ENCODE measurements around the gene COBLL1. TPM values are rescaled to one million over a fixed set of nuclear protein-coding genes. Genes with fewer than 3 reads are reported as not detected.

Gene COBLL1
- total and polyA plus RNA-seq, 5 experiments from 2014 or later = 0.16 to 5.6 (median 4.2) TPM; not detected in 2

GRCh38 chr2:164847981-164848741, 6.5 kb upstream of the COBLL1 start:
- H3K27me3 Mint-ChIP-seq = peaks cover 9 to 21% (median 12%) of the 10 kb centered on the region in 5 donors
- H3K4me1 Mint-ChIP-seq = peaks cover 0 to 2% (median 0%) of the 10 kb centered on the region in 4 donors
- H3K9me3 Mint-ChIP-seq = peaks cover 0 to 2% (median 0%) of the 10 kb centered on the region in 9 donors
- no peaks in the 10 kb centered on the region for H3K36me3 Mint-ChIP-seq
- no peak overlapping the region for H3K27ac Mint-ChIP-seq
- DNase-seq (no peak), ATAC-seq (no peak)
- H3K4me3 Mint-ChIP-seq = no peak overlapping the region
- POLR2A ChIA-PET = no interaction called here

- H3K4me1 Mint-ChIP-seq = peaks cover 0 to 4% (median 0%) of the 10 kb centered on the region in 4 donors
- peaks cover 9 to 21% (median 11%) of the 10 kb centered on the region in 5 donors for H3K27me3 Mint-ChIP-seq
- H3K27ac Mint-ChIP-seq = no peak overlapping the region
- H3K4me3 Mint-ChIP-seq = no peak overlapping the region
- ATAC-seq (no peak), DNase-seq (no peak)
- peaks cover 0 to 2% (median 0%) of the 10 kb centered on the region in 9 donors for H3K9me3 Mint-ChIP-seq
- POLR2A ChIA-PET = no interaction called here
- no peaks in the 10 kb centered on the region for H3K36me3 Mint-ChIP-seq
These were observed 5.7 kb upstream of the COBLL1 start for GRCh38 chr2:164847291-164847690.

- peaks cover 0 to 2% (median 0%) of the 10 kb centered on the region in 9 donors for H3K9me3 Mint-ChIP-seq
- POLR2A ChIA-PET = no interaction called here
- no peaks in the 10 kb centered on the region for H3K36me3 Mint-ChIP-seq
- H3K4me3 Mint-ChIP-seq = no peak overlapping the region
- ATAC-seq (no peak), DNase-seq (no peak)
- no peak overlapping the region for H3K27ac Mint-ChIP-seq
- H3K27me3 Mint-ChIP-seq = peaks cover 7 to 21% (median 9%) of the 10 kb centered on the region in 5 donors
- peaks cover 0 to 7% (median 1%) of the 10 kb centered on the region in 4 donors for H3K4me1 Mint-ChIP-seq
These were observed 4.7 kb upstream of the COBLL1 start for GRCh38 chr2:164846276-164846675.

- DNase-seq = no peak
- Mint-ChIP-seq H3K27ac (no peak overlapping the region), H3K4me3 (peak overlapping the region in 3 of 10 donors; percentile 22 to 36 (median 30)), H3K36me3 (no peaks in the 10 kb centered on the region), H3K9me3 (peaks cover 0 to 2% (median 0%) of the 10 kb centered on the region in 9 donors), H3K4me1 (peaks cover 2 to 19% (median 10%) of the 10 kb centered on the region in 4 donors), H3K27me3 (peaks cover 21 to 39% (median 27%) of the 10 kb centered on the region in 5 donors)
- no peak for ATAC-seq
- POLR2A ChIA-PET = no interaction called here
These were observed 1.8 kb upstream of the COBLL1 start for GRCh38 chr2:164843346-164843911.

GRCh38 chr2:164842624-164842966, 972 bp upstream of the COBLL1 start:
- ATAC-seq (no peak), DNase-seq (no peak)
- peaks cover 0 to 2% (median 0%) of the 10 kb centered on the region in 9 donors for H3K9me3 Mint-ChIP-seq
- H3K27ac Mint-ChIP-seq = no peak overlapping the region
- H3K36me3 Mint-ChIP-seq = no peaks in the 10 kb centered on the region
- peak overlapping the region in 2 of 10 donors; percentile 65 to 77 for H3K4me3 Mint-ChIP-seq
- peaks cover 24 to 46% (median 31%) of the 10 kb centered on the region in 5 donors for H3K27me3 Mint-ChIP-seq
- H3K4me1 Mint-ChIP-seq = peaks cover 2 to 19% (median 10%) of the 10 kb centered on the region in 4 donors
- POLR2A ChIA-PET = no interaction called here

GRCh38 chr2:164840930-164841718, 499 bp downstream of the COBLL1 start:
- no peak overlapping the region for H3K27ac Mint-ChIP-seq
- H3K9me3 Mint-ChIP-seq = peaks cover 0 to 2% (median 0%) of the 10 kb centered on the region in 9 donors
- peaks cover 25 to 49% (median 31%) of the 10 kb centered on the region in 5 donors for H3K27me3 Mint-ChIP-seq
- ATAC-seq (peak; percentile 42 to 79), DNase-seq (peak in 2 of 10 donors; percentile 1 to 25)
- no peaks in the 10 kb centered on the region for H3K36me3 Mint-ChIP-seq
- peaks cover 2 to 19% (median 10%) of the 10 kb centered on the region in 4 donors for H3K4me1 Mint-ChIP-seq
- POLR2A ChIA-PET = no interaction called here
- peak overlapping the region; percentile 56 to 87 (median 72) for H3K4me3 Mint-ChIP-seq

GRCh38 chr2:164840458-164840929, 1.1 kb downstream of the COBLL1 start:
- Mint-ChIP-seq H3K36me3 (no peaks in the 10 kb centered on the region), H3K4me1 (peaks cover 2 to 19% (median 10%) of the 10 kb centered on the region in 4 donors), H3K27ac (peak overlapping the region in 2 of 10 donors; percentile 6 to 75), H3K4me3 (peak overlapping the region; percentile 52 to 87 (median 72)), H3K27me3 (peaks cover 25 to 49% (median 28%) of the 10 kb centered on the region in 5 donors), H3K9me3 (peaks cover 0 to 2% (median 0%) of the 10 kb centered on the region in 9 donors)
- peak in 1 of 10 donors; percentile 12 for DNase-seq
- ATAC-seq = no peak
- POLR2A ChIA-PET = no interaction called here

GRCh38 chr2:164839914-164840457, 1.6 kb downstream of the COBLL1 start:
- peak overlapping the region in 1 of 10 donors; percentile 6 for H3K27ac Mint-ChIP-seq
- no peaks in the 10 kb centered on the region for H3K36me3 Mint-ChIP-seq
- peak overlapping the region; percentile 52 to 87 (median 72) for H3K4me3 Mint-ChIP-seq
- peaks cover 2 to 21% (median 10%) of the 10 kb centered on the region in 4 donors for H3K4me1 Mint-ChIP-seq
- no peak for DNase-seq
- POLR2A ChIA-PET = no interaction called here
- no peak for ATAC-seq
- H3K27me3 Mint-ChIP-seq = peaks cover 28 to 47% (median 29%) of the 10 kb centered on the region in 5 donors
- peaks cover 0 to 2% (median 0%) of the 10 kb centered on the region in 9 donors for H3K9me3 Mint-ChIP-seq

GRCh38 chr2:164837807-164838206, 3.8 kb downstream of the COBLL1 start:
- Mint-ChIP-seq H3K4me1 (peaks cover 2 to 25% (median 10%) of the 10 kb centered on the region in 4 donors), H3K27me3 (peaks cover 23 to 35% (median 23%) of the 10 kb centered on the region in 5 donors), H3K4me3 (peak overlapping the region in 1 of 10 donors; percentile 6), H3K9me3 (peaks cover 0 to 2% (median 0%) of the 10 kb centered on the region in 9 donors), H3K36me3 (no peaks in the 10 kb centered on the region), H3K27ac (no peak overlapping the region)
- DNase-seq (no peak), ATAC-seq (no peak)
- POLR2A ChIA-PET = no interaction called here

GRCh38 chr2:164836907-164837306, 4.7 kb downstream of the COBLL1 start:
- H3K36me3 Mint-ChIP-seq = no peaks in the 10 kb centered on the region
- H3K4me3 Mint-ChIP-seq = no peak overlapping the region
- H3K27me3 Mint-ChIP-seq = peaks cover 23 to 35% (median 23%) of the 10 kb centered on the region in 5 donors
- no peak for ATAC-seq
- H3K27ac Mint-ChIP-seq = no peak overlapping the region
- peaks cover 0 to 2% (median 0%) of the 10 kb centered on the region in 9 donors for H3K9me3 Mint-ChIP-seq
- H3K4me1 Mint-ChIP-seq = peaks cover 2 to 20% (median 9%) of the 10 kb centered on the region in 4 donors
- POLR2A ChIA-PET = interaction anchor here (0.6 kb wide), 1 partner anchor 74 kb away, joined by 4 read pairs; no protein-coding TSS in a partner anchor
- no peak for DNase-seq

GRCh38 chr2:164835302-164835701, 6.3 kb downstream of the COBLL1 start:
- no peak overlapping the region for H3K4me3 Mint-ChIP-seq
- peaks cover 0 to 2% (median 0%) of the 10 kb centered on the region in 9 donors for H3K9me3 Mint-ChIP-seq
- POLR2A ChIA-PET = no interaction called here

GRCh38 chr2:164831887-164832286, 9.7 kb downstream of the COBLL1 start:
- DNase-seq (no peak), ATAC-seq (no peak)
- Mint-ChIP-seq H3K4me3 (no peak overlapping the region), H3K4me1 (peaks cover 0 to 6% (median 0%) of the 10 kb centered on the region in 4 donors), H3K27ac (no peak overlapping the region), H3K27me3 (peaks cover 0 to 5% (median 3%) of the 10 kb centered on the region in 5 donors), H3K36me3 (no peaks in the 10 kb centered on the region), H3K9me3 (peaks cover 0 to 2% (median 0%) of the 10 kb centered on the region in 9 donors)
- POLR2A ChIA-PET = no interaction called here

More at GRCh38 chr2:164835302-164835701, 6.3 kb downstream of the COBLL1 start:
- ATAC-seq (no peak), DNase-seq (no peak)
- Mint-ChIP-seq H3K4me1 (peaks cover 0 to 15% (median 3%) of the 10 kb centered on the region in 4 donors), H3K27me3 (peaks cover 17 to 28% (median 19%) of the 10 kb centered on the region in 5 donors), H3K36me3 (no peaks in the 10 kb centered on the region), H3K27ac (no peak overlapping the region)
